Keratinocyte (primary cell): Measurements from ENCODE around the gene MYLK3.

Experiments
- EZH2 ChIP-seq: IDR thresholded peaks from one replicate; pipeline ENCODE4 v1.6.1; 2012; ENCODE audit warnings: inconsistent platforms, mild to moderate bottlenecking, low read length, moderate library complexity
- TF ChIP-seq, protein P1 (sequence below), 3 experiments: IDR thresholded peaks in 1 of 3; conservative IDR thresholded peaks in 1 of 3; optimal IDR thresholded peaks in 1 of 3; 2 replicates in 2 of 3; 3 replicates in 1 of 3; pipeline versions ENCODE3 to v1.5.1; 2011; ENCODE audit warnings: low read length in 3 of 3, mild to moderate bottlenecking in 3 of 3, moderate library complexity in 2 of 3, control low read depth in 1 of 3, inconsistent platforms in 1 of 3; ENCODE audit not compliant: insufficient read depth in 2 of 3; ENCODE audit errors: extremely low read depth in 1 of 3

DNA sequence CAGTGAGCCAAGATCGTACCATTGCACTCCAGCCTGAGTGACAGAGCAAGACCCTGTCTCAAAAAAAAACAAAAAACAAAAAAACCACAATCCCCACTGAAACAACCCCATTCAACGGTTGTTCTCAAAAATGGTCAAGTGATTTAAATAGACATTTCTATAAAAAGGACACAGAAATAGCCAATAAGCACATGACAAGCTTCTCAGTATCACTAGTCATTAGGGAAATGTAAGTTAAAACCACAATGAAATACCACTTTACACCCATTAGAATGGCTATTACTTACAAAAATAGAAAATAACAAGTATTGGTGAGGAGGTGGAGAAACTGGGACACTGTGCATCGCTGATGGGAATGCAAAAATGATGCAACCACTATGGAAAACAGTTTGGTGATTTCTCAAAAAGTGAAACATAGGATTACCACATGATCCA is 26.6 kb upstream of the MYLK3 start:
- TF ChIP-seq EZH2: no peak
- TF ChIP-seq, protein P1, sequence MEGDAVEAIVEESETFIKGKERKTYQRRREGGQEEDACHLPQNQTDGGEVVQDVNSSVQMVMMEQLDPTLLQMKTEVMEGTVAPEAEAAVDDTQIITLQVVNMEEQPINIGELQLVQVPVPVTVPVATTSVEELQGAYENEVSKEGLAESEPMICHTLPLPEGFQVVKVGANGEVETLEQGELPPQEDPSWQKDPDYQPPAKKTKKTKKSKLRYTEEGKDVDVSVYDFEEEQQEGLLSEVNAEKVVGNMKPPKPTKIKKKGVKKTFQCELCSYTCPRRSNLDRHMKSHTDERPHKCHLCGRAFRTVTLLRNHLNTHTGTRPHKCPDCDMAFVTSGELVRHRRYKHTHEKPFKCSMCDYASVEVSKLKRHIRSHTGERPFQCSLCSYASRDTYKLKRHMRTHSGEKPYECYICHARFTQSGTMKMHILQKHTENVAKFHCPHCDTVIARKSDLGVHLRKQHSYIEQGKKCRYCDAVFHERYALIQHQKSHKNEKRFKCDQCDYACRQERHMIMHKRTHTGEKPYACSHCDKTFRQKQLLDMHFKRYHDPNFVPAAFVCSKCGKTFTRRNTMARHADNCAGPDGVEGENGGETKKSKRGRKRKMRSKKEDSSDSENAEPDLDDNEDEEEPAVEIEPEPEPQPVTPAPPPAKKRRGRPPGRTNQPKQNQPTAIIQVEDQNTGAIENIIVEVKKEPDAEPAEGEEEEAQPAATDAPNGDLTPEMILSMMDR (optimal IDR thresholded peaks at IDR 0.05 in 1 of 3, IDR thresholded peaks at IDR 0.05 in 1 of 3, conservative IDR thresholded peaks at IDR 0.05 in 1 of 3; ENCODE audit: extremely low read depth in 1 of 3, insufficient read depth in 2 of 3, low read length in 3 of 3): no peak
